Thymus (tissue), 2 donors: Measurements from ENCODE around the gene CYP21A2. TPM values are rescaled to one million over a fixed set of nuclear protein-coding genes. Genes with fewer than 3 reads are reported as not detected.

ENCODE experiments used
- polyA plus RNA-seq: library from polyadenylated mRNA; stranded (reverse); fragments of 200-250 nt; gene quantifications from one replicate; pipeline ENCODE4 v1.2.3, GENCODE V29; 2013
- total RNA-seq: library from RNA; stranded (reverse); fragments of 120-200 nt; gene quantifications from one replicate; pipeline ENCODE4 v1.2.4, GENCODE V29; 2013
- donor health status: healthy.

CYP21A2 gene
- total and polyA plus RNA-seq, 2 donors = 0.24 to 15.7 TPM

Other genes starting within 250 kb of the CYP21A2 start
- gene VARS1, start 242.7 kb upstream of the CYP21A2 start, total RNA-seq = 16.6 TPM
- gene VARS1, start 242.7 kb upstream of the CYP21A2 start, polyA plus RNA-seq = 25.2 TPM
- 71.8 TPM for gene LSM2, start 231.4 kb upstream of the CYP21A2 start, total RNA-seq
- gene LSM2, start 231.4 kb upstream of the CYP21A2 start, polyA plus RNA-seq = 76.8 TPM
- 1.2 TPM for gene HSPA1L, start 223.1 kb upstream of the CYP21A2 start, total RNA-seq
- 2.4 TPM for gene HSPA1L, start 223.1 kb upstream of the CYP21A2 start, polyA plus RNA-seq
- 73.8 TPM for gene HSPA1A, start 222.9 kb upstream of the CYP21A2 start, total RNA-seq
- gene HSPA1A, start 222.9 kb upstream of the CYP21A2 start, polyA plus RNA-seq = 68.8 TPM
- 110 TPM for gene HSPA1B, start 210.7 kb upstream of the CYP21A2 start, total RNA-seq
- 46.8 TPM for gene HSPA1B, start 210.7 kb upstream of the CYP21A2 start, polyA plus RNA-seq
- gene NEU1, start 175.6 kb upstream of the CYP21A2 start, total RNA-seq = 20.8 TPM
- gene NEU1, start 175.6 kb upstream of the CYP21A2 start, polyA plus RNA-seq = 21.9 TPM
- gene SLC44A4, start 159.4 kb upstream of the CYP21A2 start, total RNA-seq = 0.42 TPM
- 1.7 TPM for gene SLC44A4, start 159.4 kb upstream of the CYP21A2 start, polyA plus RNA-seq
- 35.0 TPM for gene EHMT2, start 140.7 kb upstream of the CYP21A2 start, total RNA-seq
- gene EHMT2, start 140.7 kb upstream of the CYP21A2 start, polyA plus RNA-seq = 60.1 TPM
- gene ZBTB12, start 136.3 kb upstream of the CYP21A2 start, total RNA-seq = 1.9 TPM
- gene ZBTB12, start 136.3 kb upstream of the CYP21A2 start, polyA plus RNA-seq = 2.6 TPM
- gene C2, start 110.7 kb upstream of the CYP21A2 start, total RNA-seq = 9.0 TPM
- 10.3 TPM for gene C2, start 110.7 kb upstream of the CYP21A2 start, polyA plus RNA-seq
- 17.0 TPM for gene CFB, start 92.3 kb upstream of the CYP21A2 start, total RNA-seq
- gene CFB, start 92.3 kb upstream of the CYP21A2 start, polyA plus RNA-seq = 41.0 TPM
- gene NELFE, start 79.4 kb upstream of the CYP21A2 start, total RNA-seq = 62.9 TPM
- gene NELFE, start 79.4 kb upstream of the CYP21A2 start, polyA plus RNA-seq = 44.5 TPM
- 25.4 TPM for gene SKIC2, start 79.2 kb upstream of the CYP21A2 start, total RNA-seq
- gene SKIC2, start 79.2 kb upstream of the CYP21A2 start, polyA plus RNA-seq = 110 TPM
- gene DXO, start 66.3 kb upstream of the CYP21A2 start, total RNA-seq = 11.8 TPM
- 27.3 TPM for gene DXO, start 66.3 kb upstream of the CYP21A2 start, polyA plus RNA-seq
- 43.2 TPM for gene C4A, start 56.4 kb upstream of the CYP21A2 start, total RNA-seq
- 206 TPM for gene C4A, start 56.4 kb upstream of the CYP21A2 start, polyA plus RNA-seq
- gene C4B, start 23.6 kb upstream of the CYP21A2 start, total RNA-seq = 47.4 TPM
- gene C4B, start 23.6 kb upstream of the CYP21A2 start, polyA plus RNA-seq = 262 TPM
- 2.1 TPM for gene TNXB, start 70.9 kb downstream of the CYP21A2 start, total RNA-seq
- 8.3 TPM for gene TNXB, start 70.9 kb downstream of the CYP21A2 start, polyA plus RNA-seq
- 16.0 TPM for gene ATF6B, start 89.8 kb downstream of the CYP21A2 start, total RNA-seq
- 49.2 TPM for gene ATF6B, start 89.8 kb downstream of the CYP21A2 start, polyA plus RNA-seq
- 6.8 TPM for gene FKBPL, start 91.9 kb downstream of the CYP21A2 start, total RNA-seq
- gene FKBPL, start 91.9 kb downstream of the CYP21A2 start, polyA plus RNA-seq = 6.0 TPM
- gene PRRT1, start 113.5 kb downstream of the CYP21A2 start, total RNA-seq = not detected
- 6.1 TPM for gene PRRT1, start 113.5 kb downstream of the CYP21A2 start, polyA plus RNA-seq
- gene PPT2, start 115.7 kb downstream of the CYP21A2 start, total RNA-seq = 7.6 TPM
- gene PPT2, start 115.7 kb downstream of the CYP21A2 start, polyA plus RNA-seq = 9.8 TPM
- 10.5 TPM for gene EGFL8, start 126.2 kb downstream of the CYP21A2 start, total RNA-seq
- gene EGFL8, start 126.2 kb downstream of the CYP21A2 start, polyA plus RNA-seq = 31.9 TPM
- 25.2 TPM for gene AGPAT1, start 137.7 kb downstream of the CYP21A2 start, total RNA-seq
- 32.6 TPM for gene AGPAT1, start 137.7 kb downstream of the CYP21A2 start, polyA plus RNA-seq
- gene RNF5, start 140.0 kb downstream of the CYP21A2 start, total RNA-seq = 62.8 TPM
- gene RNF5, start 140.0 kb downstream of the CYP21A2 start, polyA plus RNA-seq = 77.3 TPM
- gene AGER, start 145.8 kb downstream of the CYP21A2 start, total RNA-seq = 8.5 TPM
- gene AGER, start 145.8 kb downstream of the CYP21A2 start, polyA plus RNA-seq = 81.3 TPM
- 28.1 TPM for gene PBX2, start 151.8 kb downstream of the CYP21A2 start, total RNA-seq
- 76.9 TPM for gene PBX2, start 151.8 kb downstream of the CYP21A2 start, polyA plus RNA-seq
- 130 TPM for gene GPSM3, start 154.2 kb downstream of the CYP21A2 start, total RNA-seq
- gene GPSM3, start 154.2 kb downstream of the CYP21A2 start, polyA plus RNA-seq = 146 TPM
- gene NOTCH4, start 185.7 kb downstream of the CYP21A2 start, total RNA-seq = 2.5 TPM
- 32.7 TPM for gene NOTCH4, start 185.7 kb downstream of the CYP21A2 start, polyA plus RNA-seq